ENCODE measurements around the gene USP3. TPM values are rescaled to one million over a fixed set of nuclear protein-coding genes. Genes with fewer than 3 reads are reported as not detected.
"Not testable (repeated sequence)": the region's sequence is repeated elsewhere in the genome, so short reads cannot be mapped to it uniquely, and the experiment has no call there.

The USP3 gene
- total RNA-seq, 1 donor from 2014 or later, result 46.3 TPM

GRCh38 chr15:63528138-63528659, 23.8 kb downstream of the USP3 start:
- no peak for TF ChIP-seq CTCF (IDR thresholded peaks at IDR 0.05; ENCODE audit: insufficient read depth, low read length, poor library complexity, severe bottlenecking)
- no peak overlapping the region for H3K4me3 ChIP-seq (ENCODE audit: low read depth, low read length)
- no peaks in the 10 kb centered on the region for H3K36me3 ChIP-seq (ENCODE audit: control insufficient read depth, insufficient read depth, low read length)
- DNase-seq (ENCODE audit: low read depth), result no peak
- no peaks in the 10 kb centered on the region for H3K27me3 ChIP-seq (ENCODE audit: control insufficient read depth, insufficient read depth, low read length)

- no peak for TF ChIP-seq CTCF (IDR thresholded peaks at IDR 0.05; ENCODE audit: insufficient read depth, low read length, poor library complexity, severe bottlenecking)
- DNase-seq (ENCODE audit: low read depth), result no peak
- Histone ChIP-seq H3K4me3 (ENCODE audit: low read depth, low read length) (no peak overlapping the region), H3K27me3 (ENCODE audit: control insufficient read depth, insufficient read depth, low read length) (no peaks in the 10 kb centered on the region), H3K36me3 (ENCODE audit: control insufficient read depth, insufficient read depth, low read length) (no peaks in the 10 kb centered on the region)
Measured at GRCh38 chr15:63530235-63530634, 25.8 kb downstream of the USP3 start.

GRCh38 chr15:63530752-63531299, 26.4 kb downstream of the USP3 start:
- no peak for TF ChIP-seq CTCF (IDR thresholded peaks at IDR 0.05; ENCODE audit: insufficient read depth, low read length, poor library complexity, severe bottlenecking)
- no peak for DNase-seq (ENCODE audit: low read depth)
- no peak overlapping the region for H3K4me3 ChIP-seq (ENCODE audit: low read depth, low read length)
- H3K27me3 ChIP-seq (ENCODE audit: control insufficient read depth, insufficient read depth, low read length), result no peaks in the 10 kb centered on the region
- H3K36me3 ChIP-seq (ENCODE audit: control insufficient read depth, insufficient read depth, low read length), result no peaks in the 10 kb centered on the region

- no peak for DNase-seq (ENCODE audit: low read depth)
- no peaks in the 10 kb centered on the region for H3K36me3 ChIP-seq (ENCODE audit: control insufficient read depth, insufficient read depth, low read length)
- no peaks in the 10 kb centered on the region for H3K27me3 ChIP-seq (ENCODE audit: control insufficient read depth, insufficient read depth, low read length)
- H3K4me3 ChIP-seq (ENCODE audit: low read depth, low read length), result no peak overlapping the region
- TF ChIP-seq CTCF (IDR thresholded peaks at IDR 0.05; ENCODE audit: insufficient read depth, low read length, poor library complexity, severe bottlenecking), result peak; percentile 26
Measured at GRCh38 chr15:63531586-63531985, 27.2 kb downstream of the USP3 start.

- no peak for DNase-seq (ENCODE audit: low read depth)
- H3K4me3 ChIP-seq (ENCODE audit: low read depth, low read length), result no peak overlapping the region
Measured at GRCh38 chr15:63532307-63532744, 27.9 kb downstream of the USP3 start.

GRCh38 chr15:63534888-63535287, 30.5 kb downstream of the USP3 start:
- H3K27me3 ChIP-seq (ENCODE audit: control insufficient read depth, insufficient read depth, low read length); H3K36me3 ChIP-seq (ENCODE audit: control insufficient read depth, insufficient read depth, low read length); H3K4me3 ChIP-seq (ENCODE audit: low read depth, low read length); DNase-seq (ENCODE audit: low read depth): not testable (repeated sequence)

More at GRCh38 chr15:63532307-63532744, 27.9 kb downstream of the USP3 start:
- Histone ChIP-seq H3K36me3 (ENCODE audit: control insufficient read depth, insufficient read depth, low read length) (no peaks in the 10 kb centered on the region), H3K27me3 (ENCODE audit: control insufficient read depth, insufficient read depth, low read length) (no peaks in the 10 kb centered on the region)
- no peak for TF ChIP-seq CTCF (IDR thresholded peaks at IDR 0.05; ENCODE audit: insufficient read depth, low read length, poor library complexity, severe bottlenecking)
